ENCODE results near the gene CERS6. TPM values are rescaled to one million over a fixed set of nuclear protein-coding genes. Genes with fewer than 3 reads are reported as not detected.

The CERS6 gene
- total and polyA plus RNA-seq, 10 donors, result 2.5 to 22.3 (median 12.8) TPM

DNA sequence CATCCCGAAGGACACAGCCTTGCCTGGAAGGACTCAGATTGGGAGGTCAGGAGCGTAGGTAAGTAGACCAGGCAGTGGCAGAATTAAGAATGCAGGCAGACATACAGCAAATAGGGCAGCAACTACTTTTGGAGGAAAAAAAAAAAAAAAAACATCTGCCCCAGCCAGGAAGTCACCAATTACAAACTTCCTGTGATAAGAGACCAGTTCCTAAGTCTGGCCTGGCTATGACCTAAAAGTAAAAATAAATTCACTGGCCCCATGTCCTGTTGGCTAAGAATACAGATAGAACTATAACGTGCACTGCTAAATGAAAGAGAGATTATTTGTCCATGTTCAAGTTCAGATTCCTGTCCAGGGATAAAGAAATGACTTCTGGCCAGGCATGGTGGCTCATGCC lies 301.2 kb downstream of the CERS6 start:
- Histone ChIP-seq H3K9me3 (no peaks in the 10 kb centered on the region), H3K27ac (peak overlapping the region in 2 of 8 donors; percentile 26 to 34), H3K27me3 (replicated peaks in 1 of 7) (peaks cover 0 to 8% (median 0%) of the 10 kb centered on the region in 7 donors), H3K4me3 (no peak overlapping the region), H3K4me1 (peaks cover 0 to 21% (median 14%) of the 10 kb centered on the region in 6 donors), H3K36me3 (peaks cover 0 to 10% (median 0%) of the 10 kb centered on the region in 6 donors)
- TF ChIP-seq, protein P1, sequence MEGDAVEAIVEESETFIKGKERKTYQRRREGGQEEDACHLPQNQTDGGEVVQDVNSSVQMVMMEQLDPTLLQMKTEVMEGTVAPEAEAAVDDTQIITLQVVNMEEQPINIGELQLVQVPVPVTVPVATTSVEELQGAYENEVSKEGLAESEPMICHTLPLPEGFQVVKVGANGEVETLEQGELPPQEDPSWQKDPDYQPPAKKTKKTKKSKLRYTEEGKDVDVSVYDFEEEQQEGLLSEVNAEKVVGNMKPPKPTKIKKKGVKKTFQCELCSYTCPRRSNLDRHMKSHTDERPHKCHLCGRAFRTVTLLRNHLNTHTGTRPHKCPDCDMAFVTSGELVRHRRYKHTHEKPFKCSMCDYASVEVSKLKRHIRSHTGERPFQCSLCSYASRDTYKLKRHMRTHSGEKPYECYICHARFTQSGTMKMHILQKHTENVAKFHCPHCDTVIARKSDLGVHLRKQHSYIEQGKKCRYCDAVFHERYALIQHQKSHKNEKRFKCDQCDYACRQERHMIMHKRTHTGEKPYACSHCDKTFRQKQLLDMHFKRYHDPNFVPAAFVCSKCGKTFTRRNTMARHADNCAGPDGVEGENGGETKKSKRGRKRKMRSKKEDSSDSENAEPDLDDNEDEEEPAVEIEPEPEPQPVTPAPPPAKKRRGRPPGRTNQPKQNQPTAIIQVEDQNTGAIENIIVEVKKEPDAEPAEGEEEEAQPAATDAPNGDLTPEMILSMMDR (IDR thresholded peaks at IDR 0.05 in 8 of 11, conservative IDR thresholded peaks at IDR 0.05 in 3 of 11), result no peak
- TF ChIP-seq POLR2AphosphoS5 (IDR thresholded peaks at IDR 0.05) (no peak), POLR2A (IDR thresholded peaks at IDR 0.05) (no peak)
- no peak for DNase-seq
- intact Hi-C loops (cut with DNase I; ENCODE audit: low total_unique reads), result loop anchor here (5.0 kb wide), 1 partner anchor 410 kb away; no protein-coding TSS in a partner anchor
- WGBS, 5 donors, result 22 to 48% (median 30%) methylated on average over 3 of the region's 3 CpGs

DNA sequence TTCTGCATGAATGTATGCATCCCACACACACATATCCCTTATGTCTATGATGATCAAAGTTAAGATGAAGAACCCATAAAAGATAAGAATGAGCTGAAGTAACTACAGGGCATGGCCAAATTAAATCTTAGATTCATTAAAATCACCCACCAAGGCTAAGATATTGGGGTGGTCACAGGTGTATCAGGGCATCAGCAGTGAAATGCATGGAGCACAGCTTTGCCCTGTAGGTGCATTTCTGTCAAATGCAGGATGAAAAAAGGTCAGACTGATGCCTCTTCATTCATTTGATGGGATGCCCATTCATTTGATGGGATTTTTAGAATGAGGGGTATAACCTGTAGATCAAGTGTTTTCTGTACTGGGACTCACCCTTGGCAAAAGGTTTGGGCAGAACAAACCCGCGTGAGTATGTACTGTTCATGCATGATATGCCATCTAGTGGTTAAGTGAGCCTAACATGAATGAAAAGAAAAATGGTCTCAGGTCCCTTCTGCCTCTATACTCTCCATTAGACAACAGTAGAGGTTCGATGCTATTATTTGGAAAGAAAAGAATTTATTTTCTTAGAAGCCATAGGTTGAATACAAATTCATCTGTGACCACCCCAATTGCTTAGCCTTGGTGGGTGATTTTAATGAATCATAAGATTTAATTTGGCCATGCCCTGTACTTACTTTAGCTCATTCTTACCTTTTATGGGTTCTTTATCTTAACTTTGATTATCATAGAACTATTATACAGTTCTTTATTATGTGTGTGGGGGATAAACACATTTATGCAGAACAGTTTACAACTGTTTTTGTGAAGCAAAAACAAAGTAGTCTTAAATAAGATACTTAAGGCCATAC lies 303.1 kb downstream of the CERS6 start:
- no peak for TF ChIP-seq POLR2A (IDR thresholded peaks at IDR 0.05)
- no peak for TF ChIP-seq POLR2AphosphoS5 (IDR thresholded peaks at IDR 0.05)
- TF ChIP-seq, protein P1 (IDR thresholded peaks at IDR 0.05 in 8 of 11, conservative IDR thresholded peaks at IDR 0.05 in 3 of 11), result peak in 9 of 11 experiments; percentile 24 to 64 (median 52)
- DNase-seq, result no peak
- peaks cover 0 to 8% (median 0%) of the 10 kb centered on the region in 7 donors for H3K27me3 ChIP-seq (replicated peaks in 1 of 7)
- no peak overlapping the region for H3K4me3 ChIP-seq
- intact Hi-C loops (cut with DNase I; ENCODE audit: low total_unique reads), result loop anchor here (5.0 kb wide), 1 partner anchor 412 kb away; no protein-coding TSS in a partner anchor
- H3K36me3 ChIP-seq, result peaks cover 0 to 7% (median 0%) of the 10 kb centered on the region in 6 donors
- H3K4me1 ChIP-seq, result peaks cover 0 to 21% (median 14%) of the 10 kb centered on the region in 6 donors
- H3K9me3 ChIP-seq, result no peaks in the 10 kb centered on the region
- H3K27ac ChIP-seq, result no peak overlapping the region
- WGBS, 5 donors, result 27 to 39% (median 31%) methylated on average over 3 of the region's 3 CpGs

DNA sequence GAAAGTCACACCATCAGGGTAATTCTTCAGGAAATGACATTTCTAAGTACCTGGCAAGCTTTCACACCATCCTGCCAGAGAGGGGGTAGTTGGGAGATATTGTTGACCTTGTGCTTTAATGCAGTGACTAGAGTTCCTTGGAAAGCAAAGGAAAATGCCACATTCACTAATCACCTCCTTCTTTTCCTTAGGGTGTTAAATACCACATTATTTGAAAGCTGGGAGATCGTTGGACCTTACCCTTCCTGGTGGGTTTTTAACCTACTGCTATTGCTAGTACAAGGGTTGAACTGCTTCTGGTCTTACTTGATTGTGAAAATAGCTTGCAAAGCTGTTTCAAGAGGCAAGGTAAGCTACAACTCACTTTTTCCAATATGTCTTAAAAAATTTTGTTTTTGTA lies 309.3 kb downstream of the CERS6 start:
- H3K9me3 ChIP-seq, result no peaks in the 10 kb centered on the region
- H3K4me1 ChIP-seq, result peaks cover 0 to 7% (median 0%) of the 10 kb centered on the region in 6 donors
- no peaks in the 10 kb centered on the region for H3K27me3 ChIP-seq (replicated peaks in 1 of 7)
- H3K27ac ChIP-seq, result no peak overlapping the region
- TF ChIP-seq POLR2A (IDR thresholded peaks at IDR 0.05), result no peak
- no peak for TF ChIP-seq POLR2AphosphoS5 (IDR thresholded peaks at IDR 0.05)
- TF ChIP-seq, protein P1 (IDR thresholded peaks at IDR 0.05 in 8 of 11, conservative IDR thresholded peaks at IDR 0.05 in 3 of 11), result no peak
- 36 to 69% (median 63%) methylated on average over 1 of the region's 1 CpG for WGBS, 5 donors
- no peak overlapping the region for H3K4me3 ChIP-seq
- no peak for DNase-seq
- intact Hi-C loops (cut with DNase I; ENCODE audit: low total_unique reads), result no loop called here
- H3K36me3 ChIP-seq, result peaks cover 0 to 36% (median 4%) of the 10 kb centered on the region in 6 donors

DNA sequence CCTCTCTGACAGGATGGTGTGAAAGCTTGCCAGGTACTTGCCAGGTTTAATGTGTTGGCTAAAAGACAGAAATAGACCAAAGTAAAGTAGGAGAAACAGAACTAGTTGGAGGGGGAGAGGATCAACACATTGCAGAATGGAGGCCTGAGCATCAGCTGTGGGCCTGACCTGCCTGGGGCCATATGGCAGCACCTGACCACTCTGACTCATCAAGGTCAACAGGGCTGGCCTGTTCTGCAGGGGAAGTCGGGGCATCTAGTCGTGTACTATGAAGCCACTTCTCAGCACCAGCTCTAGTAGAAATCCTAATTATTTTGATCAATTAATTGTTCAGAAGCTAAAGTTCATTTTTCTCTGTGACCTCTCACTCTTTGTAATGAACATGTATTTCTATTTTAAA lies 310.5 kb downstream of the CERS6 start:
- WGBS, 5 donors, result 80 to 97% (median 90%) methylated on average over 2 of the region's 2 CpGs

More for the DNA sequence above, 310.5 kb downstream of the CERS6 start:
- H3K36me3 ChIP-seq, result peaks cover 0 to 41% (median 4%) of the 10 kb centered on the region in 6 donors
- no peaks in the 10 kb centered on the region for H3K9me3 ChIP-seq
- TF ChIP-seq POLR2AphosphoS5 (IDR thresholded peaks at IDR 0.05), result no peak
- TF ChIP-seq POLR2A (IDR thresholded peaks at IDR 0.05), result no peak
- TF ChIP-seq, protein P1 (IDR thresholded peaks at IDR 0.05 in 8 of 11, conservative IDR thresholded peaks at IDR 0.05 in 3 of 11), result no peak
- no peak overlapping the region for H3K4me3 ChIP-seq
- DNase-seq, result no peak
- H3K27me3 ChIP-seq (replicated peaks in 1 of 7), result no peaks in the 10 kb centered on the region
- peaks cover 0 to 7% (median 0%) of the 10 kb centered on the region in 6 donors for H3K4me1 ChIP-seq
- intact Hi-C loops (cut with DNase I; ENCODE audit: low total_unique reads), result no loop called here
- no peak overlapping the region for H3K27ac ChIP-seq

Data from spleen (tissue), 11 donors.